Measurements from ENCODE around the gene HOXC11.

Gene HOXC11

GRCh38 chr12:54026640-54027441 is 53.9 kb downstream of the HOXC11 start:
- DNase-seq = no peak

All from NCI-H2227 treated with DMSO at 0.1 percent for 48 hours (cell line).